Stimulated activated CD4-positive, alpha-beta T cell treated with anti-CD3 and anti-CD28 coated beads, Interleukin-4, amount 100 ng/mL, for 4 hours (primary cell): ENCODE data around the gene MOCOS.

ENCODE experiments used
- DNase-seq, 2 experiments: peaks; one replicate each; pipeline ENCODE4 v3.0.0-alpha.2; 2020

The MOCOS gene

GRCh38 chr18:36309436-36310391 is 122.4 kb downstream of the MOCOS start:
- no peak for DNase-seq

GRCh38 chr18:36311026-36311570 is 123.8 kb downstream of the MOCOS start:
- DNase-seq: no peak

- DNase-seq: no peak
Observed at GRCh38 chr18:36312806-36313395, 125.6 kb downstream of the MOCOS start.

GRCh38 chr18:36314098-36314497 is 126.8 kb downstream of the MOCOS start:
- DNase-seq: no peak

GRCh38 chr18:36314754-36315153 is 127.5 kb downstream of the MOCOS start:
- DNase-seq: no peak

- DNase-seq: no peak
Observed at GRCh38 chr18:36315736-36316135, 128.4 kb downstream of the MOCOS start.

- no peak for DNase-seq
Observed at GRCh38 chr18:36316246-36316645, 128.9 kb downstream of the MOCOS start.
